Measurements from ENCODE around the gene STX18.

GRCh38 chr4:4564522-4564921, 22.7 kb upstream of the STX18 start:
- TF ChIP-seq CTCF (conservative IDR thresholded peaks at IDR 0.05 in 1 of 2, IDR thresholded peaks at IDR 0.05 in 1 of 2; ENCODE audit: low read depth in 1 of 2, low read length in 2 of 2): no peak
- TF ChIP-seq EZH2 (IDR thresholded peaks at IDR 0.05; ENCODE audit: low read length, missing control alignments): no peak
